Osteoblast (primary cell): Measurements from ENCODE around the gene RNU4-1. TPM values are rescaled to one million over a fixed set of nuclear protein-coding genes. Genes with fewer than 3 reads are reported as not detected.
A peak's percentile ranks its signal among the peaks of the same experiment; 100 is the strongest.
"Not testable (repeated sequence)": the region's sequence is repeated elsewhere in the genome, so short reads cannot be mapped to it uniquely, and the experiment has no call there.

Experiments used
- DNase-seq: peaks from one replicate; pipeline ENCODE4 v3.0.0; 2011; ENCODE audit warnings: low spot score, mixed read lengths; ENCODE audit not compliant: insufficient read length; ENCODE audit errors: missing footprints
- H2AFZ ChIP-seq: 2 replicates; pipeline ENCODE4 v1.6.0; 2011; ENCODE audit warnings: mild to moderate bottlenecking, low read length
- H3K27ac ChIP-seq: 2 replicates; pipeline ENCODE4 v1.5.1; 2011; ENCODE audit warnings: mild to moderate bottlenecking, low read depth, low read length, moderate library complexity
- H3K27me3 ChIP-seq: 2 replicates; pipeline ENCODE4 v1.6.0; 2012; ENCODE audit warnings: mild to moderate bottlenecking, control low read depth, inconsistent platforms, low read length, moderate library complexity; ENCODE audit not compliant: insufficient read depth
- H3K36me3 ChIP-seq: 2 replicates; pipeline ENCODE4 v1.5.1; 2011; ENCODE audit warnings: mild to moderate bottlenecking, low read length, control low read depth, moderate library complexity; ENCODE audit not compliant: insufficient read depth
- H3K4me1 ChIP-seq: 2 replicates; pipeline ENCODE4 v1.5.1; 2011; ENCODE audit warnings: mild to moderate bottlenecking, low read length, control low read depth, moderate library complexity; ENCODE audit not compliant: insufficient read depth
- H3K4me2 ChIP-seq: 2 replicates; pipeline ENCODE4 v1.6.0; 2011; ENCODE audit warnings: mild to moderate bottlenecking, low read length; ENCODE audit not compliant: insufficient read depth
- H3K4me3 ChIP-seq: fragments of 200-600 bp; sonication (generic); 3 replicates; pipeline ENCODE4 v1.5.1; 2012; ENCODE audit warnings: mild to moderate bottlenecking, low read length, inconsistent platforms; ENCODE audit not compliant: insufficient read depth
- H3K79me2 ChIP-seq: 2 replicates; pipeline ENCODE4 v1.6.0; 2012; ENCODE audit warnings: mild to moderate bottlenecking, low read length, control low read depth, inconsistent platforms; ENCODE audit not compliant: insufficient read depth
- H3K9me3 ChIP-seq: 2 replicates; pipeline ENCODE4 v1.5.1; 2011; ENCODE audit warnings: low read depth, low read length, control low read depth
- H4K20me1 ChIP-seq: 2 replicates; pipeline ENCODE4 v1.6.0; 2012; ENCODE audit warnings: mild to moderate bottlenecking, low read length, control low read depth; ENCODE audit not compliant: insufficient read depth
- CTCF ChIP-seq: IDR thresholded peaks from 2 replicates; pipeline ENCODE4 v1.5.1; 2011; ENCODE audit warnings: mild to moderate bottlenecking, low read depth, low read length, moderate library complexity; ENCODE audit errors: extremely low read depth
- total RNA-seq: library from RNA; depleted of rRNA; stranded (reverse); fragments of >200 nt; gene quantifications from 2 replicates; pipeline ENCODE4 v1.2.3, GENCODE V29; 2012

Gene RNU4-1
- total RNA-seq, 1 donor = under 0.01 TPM

- Histone ChIP-seq H3K79me2 (no peaks in the 10 kb centered on the region), H3K4me1 (no peaks in the 10 kb centered on the region)
- DNase-seq = no peak
These were observed 44.7 kb upstream of the RNU4-1 start for GRCh38 chr12:120337730-120338129.

GRCh38 chr12:120336392-120336791 lies 43.4 kb upstream of the RNU4-1 start:
- H3K4me3 ChIP-seq, H4K20me1 ChIP-seq, H3K4me1 ChIP-seq, DNase-seq, H3K27me3 ChIP-seq, H3K9me3 ChIP-seq, H3K36me3 ChIP-seq, H3K27ac ChIP-seq, H3K4me2 ChIP-seq, H3K79me2 ChIP-seq, H2AFZ ChIP-seq: not testable (repeated sequence)

More at GRCh38 chr12:120337730-120338129, 44.7 kb upstream of the RNU4-1 start:
- Histone ChIP-seq H3K27me3 (no peaks in the 10 kb centered on the region), H3K27ac (no peak overlapping the region), H4K20me1 (no peaks in the 10 kb centered on the region), H3K36me3 (no peaks in the 10 kb centered on the region), H3K4me2 (no peak overlapping the region), H3K9me3 (no peaks in the 10 kb centered on the region), H3K4me3 (no peak overlapping the region), H2AFZ (no peak overlapping the region)
- TF ChIP-seq CTCF = no peak

- not testable (repeated sequence) for H3K4me1 ChIP-seq, H3K27me3 ChIP-seq, H3K4me3 ChIP-seq, H4K20me1 ChIP-seq, H3K36me3 ChIP-seq, H3K9me3 ChIP-seq, H3K4me2 ChIP-seq, DNase-seq, H3K79me2 ChIP-seq, H3K27ac ChIP-seq
- TF ChIP-seq CTCF = peak; percentile 48
- H2AFZ ChIP-seq = peak overlapping the region; percentile 58
These were observed 42.4 kb upstream of the RNU4-1 start for GRCh38 chr12:120335447-120335846.

GRCh38 chr12:120332523-120332922 lies 39.5 kb upstream of the RNU4-1 start:
- Histone ChIP-seq H3K79me2 (no peaks in the 10 kb centered on the region), H3K4me3 (no peak overlapping the region), H3K36me3 (no peaks in the 10 kb centered on the region), H3K4me1 (no peaks in the 10 kb centered on the region), H3K27ac (no peak overlapping the region), H3K9me3 (no peaks in the 10 kb centered on the region), H3K27me3 (peaks cover 5% of the 10 kb centered on the region), H3K4me2 (no peak overlapping the region), H2AFZ (no peak overlapping the region), H4K20me1 (no peaks in the 10 kb centered on the region)
- no peak for DNase-seq
- TF ChIP-seq CTCF = no peak
